Ovary (tissue), 9 donors: ENCODE data around the gene RNF223. TPM values are rescaled to one million over a fixed set of nuclear protein-coding genes. Genes with fewer than 3 reads are reported as not detected.
"Not testable (repeated sequence)": the region's sequence is repeated elsewhere in the genome, so short reads cannot be mapped to it uniquely, and the experiment has no call there.

ENCODE experiments used
- DNase-seq, 5 donors: peaks; one replicate each; pipeline ENCODE4 v3.0.0-alpha.2; 2019 to 2020
- H3K27ac ChIP-seq, 2 donors: fragments of 200-600 bp; one replicate each; pipeline versions ENCODE4 v1.5.1 to v1.8.0; 2019 to 2022
- H3K27me3 ChIP-seq: fragments of 200-600 bp; one replicate; pipeline ENCODE4 v1.8.0; 2022
- H3K36me3 ChIP-seq: fragments of 200-600 bp; sonication (generic); one replicate; pipeline ENCODE4 v1.5.1; 2019
- H3K4me1 ChIP-seq: one replicate; pipeline ENCODE4 v1.8.1; 2013; ENCODE audit warnings: mild to moderate bottlenecking, moderate library complexity; ENCODE audit not compliant: insufficient read depth
- H3K4me3 ChIP-seq: fragments of 200-600 bp; sonication (generic); one replicate; pipeline ENCODE4 v1.5.1; 2017
- H3K9me3 ChIP-seq, 2 donors: fragments of 200-600 bp in 1 of 2; sonication (generic) in 1 of 2; one replicate each; pipeline versions ENCODE4 v1.5.1 to v1.8.1; 2013 to 2019; ENCODE audit warnings: mild to moderate bottlenecking in 1 of 2, moderate library complexity in 1 of 2
- CTCF ChIP-seq, 3 donors: fragments of 450-650 bp in 2 of 3; fragments of 200-600 bp in 1 of 3; IDR thresholded peaks; one replicate each; pipeline versions ENCODE4 v1.5.1 to v1.8.0; 2016 to 2022; ENCODE audit warnings: antibody characterized with exemption in 3 of 3, mild to moderate bottlenecking in 1 of 3
- EP300 ChIP-seq: sonication (generic); formaldehyde crosslinking; IDR thresholded peaks from one replicate; pipeline ENCODE4 v1.6.1; 2017; ENCODE audit warnings: antibody characterized with exemption
- POLR2A ChIP-seq: fragments of 450-650 bp; IDR thresholded peaks from one replicate; pipeline ENCODE4 v1.6.1; 2017; ENCODE audit warnings: antibody characterized with exemption, mild to moderate bottlenecking, moderate library complexity
- WGBS, 3 donors: extraction: QIAGEN DNeasy Blood & Tissue Kit in 1 of 3; methylation state at CpG; one replicate each; pipeline versions ENCODE4 v1.1.5 to v1.1.7; 2013 to 2017; 5-methylcytosine and 5-hydroxymethylcytosine counted together
- intact Hi-C, 4 donors: fragments of 100-400 bp; cut with DNase I; formaldehyde crosslinking; loops; one replicate each; pipeline versions ENCODE4 v1.11.0 to v1.15.1; 2022 to 2023
- polyA plus RNA-seq, 2 donors: library from polyadenylated mRNA; stranded (reverse); fragments of 200-250 nt in 1 of 2; fragments of 350-450 nt in 1 of 2; fragmentation: Illumina TruSeq in 1 of 2; extraction: RNeasy Lipid Tissue Mini Kit (QIAGEN cat#74804) in 1 of 2; gene quantifications; one replicate each; pipeline ENCODE4 v1.2.3, GENCODE V29; 2013 to 2014
- total RNA-seq, 7 donors: library from RNA; depleted of rRNA in 2 of 7; stranded (reverse); fragments of >200 nt in 2 of 7; fragmentation: NEBNext Ultra II Directional in 3 of 7; extraction: Animal tissue kit (Norgen Biotek cat#: 25700) in 3 of 7; gene quantifications; one replicate each; pipeline versions ENCODE4 v1.1.0 to v1.2.4, GENCODE V29; 2016 to 2023
- donor health status: DM: no; HTN: no; CAD: no; lungs with moderate emphysema.
- donor health status: DM: no; HTN: no; CAD: no.
- donor health status: Bipolar disorder and iron deficiency.
- donor health status: DM: yes; HTN: yes; CAD: no.
- donor health status: DM: no; HTN: no; CAD: no.
- donor health status: DM: yes; HTN: yes; CAD: no.

RNF223 gene
- total and polyA plus RNA-seq, 9 donors = 0.36 to 0.92 TPM; not detected in 7

- H3K4me3 ChIP-seq = peak overlapping the region; percentile 42
- no peaks in the 10 kb centered on the region for H3K9me3 ChIP-seq
- peaks cover 3% of the 10 kb centered on the region for H3K4me1 ChIP-seq
- H3K27me3 ChIP-seq = peaks cover 9% of the 10 kb centered on the region
- no peaks in the 10 kb centered on the region for H3K36me3 ChIP-seq
- DNase-seq = no peak
- intact Hi-C loops = no loop called here
- TF ChIP-seq EP300 = no peak
- TF ChIP-seq POLR2A = no peak
- TF ChIP-seq CTCF (IDR thresholded peaks at IDR 0.05) = no peak
- WGBS, 3 donors = 0 to 1% (median 1%) methylated on average over 39 to 48 of the region's 48 CpGs
- H3K27ac ChIP-seq = no peak overlapping the region
These were observed 15.1 kb downstream of the RNF223 start for GRCh38 chr1:1058921-1059493.

DNA sequence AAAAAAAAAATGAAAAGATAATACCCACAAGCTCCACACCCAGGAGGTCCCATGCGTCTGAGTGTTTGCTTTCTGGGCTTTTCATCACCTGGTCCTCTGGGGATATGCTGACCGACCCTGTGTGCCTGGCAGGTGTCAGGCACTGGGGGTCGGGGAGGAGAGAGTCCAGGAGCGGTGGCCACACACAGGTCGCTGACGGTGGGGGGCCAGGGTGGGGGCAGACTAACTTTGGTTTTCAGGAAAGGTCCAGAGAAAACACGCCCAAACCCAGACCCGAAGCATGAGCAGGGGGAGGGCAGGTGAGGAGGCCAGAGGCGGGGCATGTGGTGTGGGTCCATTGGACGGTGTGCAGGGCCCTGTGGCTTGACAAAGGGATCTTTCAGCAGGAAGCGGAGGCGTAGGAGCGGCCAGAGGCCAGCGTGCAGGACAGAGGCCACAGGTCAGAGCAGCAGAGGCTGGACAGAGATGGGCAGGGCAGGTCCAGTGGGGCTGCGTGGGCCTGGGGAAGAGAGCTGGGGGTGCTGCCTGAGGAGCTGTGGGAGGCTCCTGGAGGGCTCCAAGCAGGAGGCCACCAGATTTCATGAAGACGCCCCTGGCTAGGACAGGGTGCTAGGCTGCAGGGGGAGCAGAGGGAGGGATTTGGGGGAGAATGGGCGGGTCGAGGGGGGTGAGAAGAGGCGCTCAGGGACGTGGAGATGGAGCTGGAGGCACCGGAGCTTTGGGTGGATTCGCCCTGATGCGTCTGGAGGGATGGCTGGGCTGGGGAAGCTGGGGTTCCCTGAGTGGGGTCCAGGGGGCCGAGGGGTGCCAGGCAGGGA is 15.8 kb downstream of the RNF223 start:
- Histone ChIP-seq H3K4me3 (no peak overlapping the region), H3K27me3 (peaks cover 9% of the 10 kb centered on the region)

DNA sequence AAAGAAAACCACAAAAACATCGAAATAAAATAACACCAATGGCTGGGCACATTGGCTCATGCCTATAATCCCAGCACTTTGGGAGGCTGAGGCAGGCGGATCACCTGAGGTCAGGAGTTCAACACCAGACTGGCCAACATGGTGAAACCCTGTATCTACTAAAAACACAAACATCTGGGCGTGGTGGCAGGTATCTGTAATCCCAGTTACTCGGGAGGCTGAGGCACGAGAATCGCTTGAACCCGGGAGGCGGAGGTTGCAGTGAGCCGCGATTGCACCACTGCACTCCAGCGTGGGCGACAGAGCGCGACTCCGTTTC is 16.4 kb downstream of the RNF223 start:
- intact Hi-C loops, H3K4me1 ChIP-seq, H3K27ac ChIP-seq, H3K4me3 ChIP-seq, H3K36me3 ChIP-seq, H3K27me3 ChIP-seq, DNase-seq, H3K9me3 ChIP-seq: not testable (repeated sequence)
- WGBS, 3 donors = 46 to 63% (median 49%) methylated on average over 15 of the region's 15 CpGs

More for the DNA sequence above, 15.8 kb downstream of the RNF223 start:
- intact Hi-C loops = no loop called here
- Histone ChIP-seq H3K36me3 (no peaks in the 10 kb centered on the region), H3K4me1 (peaks cover 1% of the 10 kb centered on the region), H3K9me3 (no peaks in the 10 kb centered on the region), H3K27ac (no peak overlapping the region)
- DNase-seq = no peak
- TF ChIP-seq EP300 = no peak
- TF ChIP-seq CTCF (IDR thresholded peaks at IDR 0.05) = no peak
- no peak for TF ChIP-seq POLR2A
- 10 to 12% (median 11%) methylated on average over 24 of the region's 24 CpGs for WGBS, 3 donors

DNA sequence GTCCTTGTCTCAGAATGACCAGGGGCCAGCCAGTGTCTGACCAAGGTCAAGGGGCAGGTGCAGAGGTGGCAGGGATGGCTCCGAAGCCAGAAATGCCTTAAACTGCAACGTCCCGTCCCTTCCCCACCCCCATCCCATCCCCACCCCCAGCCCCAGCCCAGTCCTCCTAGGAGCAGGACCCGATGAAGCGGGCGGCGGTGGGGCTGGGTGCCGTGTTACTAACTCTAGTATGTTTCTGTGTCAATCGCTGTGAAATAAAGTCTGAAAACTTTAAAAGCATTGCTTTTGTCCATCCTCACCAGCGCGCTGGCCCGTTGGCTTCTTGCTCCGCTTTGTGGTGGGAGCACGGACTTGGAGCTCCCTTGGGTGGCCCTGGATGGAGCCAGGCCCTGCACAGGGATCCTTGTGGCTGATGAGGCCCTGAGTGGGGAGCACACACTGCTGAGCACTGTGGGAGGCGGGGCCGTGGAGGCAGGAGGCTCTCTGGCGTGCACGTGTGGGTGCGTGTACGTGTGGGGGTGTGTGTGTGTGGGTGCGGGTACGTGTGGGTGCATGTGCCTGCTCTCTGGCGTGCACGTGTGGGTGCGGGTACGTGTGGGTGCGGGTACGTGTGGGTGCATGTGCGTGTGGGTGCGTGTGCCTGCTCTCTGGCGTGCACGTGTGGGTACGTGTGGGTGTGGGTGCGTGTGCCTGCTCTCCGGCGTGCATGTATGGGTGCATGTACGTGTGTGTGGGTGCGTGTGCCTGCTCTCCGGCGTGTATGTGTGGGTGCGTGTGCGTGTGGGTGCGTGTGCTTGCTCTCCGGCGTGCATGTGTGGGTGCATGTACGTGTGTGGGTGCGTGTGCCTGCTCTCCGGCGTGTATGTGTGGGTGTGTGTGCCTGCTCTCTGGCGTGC is 18.0 kb downstream of the RNF223 start:
- peaks cover 1% of the 10 kb centered on the region for H3K4me1 ChIP-seq
- no peak for DNase-seq
- no peaks in the 10 kb centered on the region for H3K36me3 ChIP-seq
- H3K9me3 ChIP-seq = no peaks in the 10 kb centered on the region
- H3K27ac ChIP-seq = no peak overlapping the region
- TF ChIP-seq EP300 (no peak), POLR2A (no peak), CTCF (IDR thresholded peaks at IDR 0.05) (no peak)
- 81 to 82% (median 81%) methylated on average over 50 of the region's 50 CpGs for WGBS, 3 donors
- intact Hi-C loops = no loop called here
- no peak overlapping the region for H3K4me3 ChIP-seq
- peaks cover 6% of the 10 kb centered on the region for H3K27me3 ChIP-seq
